Ovary (tissue), 3 donors: ENCODE data around the gene FBXO8.

ENCODE experiments used
- CTCF ChIP-seq, 3 donors: fragments of 450-650 bp in 2 of 3; fragments of 200-600 bp in 1 of 3; IDR thresholded peaks; one replicate each; pipeline versions ENCODE4 v1.5.1 to v1.8.0; 2016 to 2022; ENCODE audit warnings: antibody characterized with exemption in 3 of 3, mild to moderate bottlenecking in 1 of 3
- POLR2A ChIP-seq: fragments of 450-650 bp; IDR thresholded peaks from one replicate; pipeline ENCODE4 v1.6.1; 2017; ENCODE audit warnings: antibody characterized with exemption, mild to moderate bottlenecking, moderate library complexity
- donor health status: DM: no; HTN: no; CAD: no.

- TF ChIP-seq CTCF (IDR thresholded peaks at IDR 0.05): no peak
- no peak for TF ChIP-seq POLR2A
Measured at GRCh38 chr4:174317531-174317930, 34.1 kb upstream of the FBXO8 start.
